ENCODE data around the gene ATG16L2. TPM values are rescaled to one million over a fixed set of nuclear protein-coding genes. Genes with fewer than 3 reads are reported as not detected.

The ATG16L2 gene
- total RNA-seq, result 3.5 and 5.2 TPM in 2 replicates

- peak; percentile 90 to 91 for DNase-seq (ENCODE audit: low read depth in 2 of 2)
Observed at GRCh38 chr11:72814286-72815109, at the start of gene ATG16L2. TSS of gene ATG16L2 (plus strand) at chr11:72814411. CDS start at chr11:72814446, 35 bp downstream.

- DNase-seq (ENCODE audit: low read depth in 2 of 2), result no peak
Observed at GRCh38 chr11:72764503-72764902, 49.7 kb upstream of the ATG16L2 start.

GRCh38 chr11:72766152-72766902 lies 47.9 kb upstream of the ATG16L2 start:
- DNase-seq (ENCODE audit: low read depth in 2 of 2), result no peak

GRCh38 chr11:72767203-72768062 lies 46.8 kb upstream of the ATG16L2 start:
- DNase-seq (ENCODE audit: low read depth in 2 of 2), result no peak

DNA sequence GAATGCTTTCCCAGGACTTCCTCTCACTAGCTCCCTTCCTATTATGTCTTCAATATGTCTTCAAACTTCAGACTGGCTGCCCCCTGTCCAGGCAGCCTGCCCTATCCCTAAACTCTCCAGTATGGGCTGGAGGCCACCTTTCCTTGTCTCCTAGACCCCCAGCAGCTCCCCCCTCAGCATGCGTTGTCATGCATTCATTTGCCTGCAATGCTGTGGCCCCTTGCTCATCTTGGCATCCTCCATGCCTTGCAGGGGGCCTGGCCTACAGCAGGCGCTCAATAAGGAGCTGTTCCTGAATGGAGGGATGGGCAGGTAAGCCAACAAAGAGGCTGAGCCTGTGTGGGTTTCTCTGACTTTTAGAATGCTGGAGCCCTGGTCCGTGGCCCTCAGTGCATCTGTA lies 45.6 kb upstream of the ATG16L2 start:
- DNase-seq (ENCODE audit: low read depth in 2 of 2), result no peak

GRCh38 chr11:72769680-72770079 lies 44.5 kb upstream of the ATG16L2 start:
- DNase-seq (ENCODE audit: low read depth in 2 of 2), result no peak

- no peak for DNase-seq (ENCODE audit: low read depth in 2 of 2)
Observed at GRCh38 chr11:72770799-72771198, 43.4 kb upstream of the ATG16L2 start.

- DNase-seq (ENCODE audit: low read depth in 2 of 2), result peak in 1 of 2 donors; percentile 39
Observed at GRCh38 chr11:72771507-72771906, 42.7 kb upstream of the ATG16L2 start.

DNA sequence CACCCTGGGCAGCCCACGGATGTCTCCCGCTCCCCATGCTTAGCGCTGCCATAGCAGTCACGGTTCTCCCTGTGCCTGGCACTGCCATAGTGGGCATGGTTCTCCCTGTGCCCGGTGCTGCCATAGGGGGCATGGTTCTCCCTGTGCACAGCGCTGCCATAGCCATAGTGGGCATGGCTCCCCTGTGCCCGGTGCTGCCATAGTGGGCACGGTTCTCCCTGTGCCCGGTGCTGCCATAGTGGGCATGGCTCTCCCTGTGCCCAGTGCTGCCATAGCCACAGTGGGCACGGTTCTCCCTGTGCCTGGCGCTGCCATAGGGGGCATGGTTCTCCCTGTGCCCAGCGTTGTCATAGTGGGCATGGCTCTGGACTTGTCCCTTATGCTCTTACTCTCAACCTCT lies 42.2 kb upstream of the ATG16L2 start:
- no peak for DNase-seq (ENCODE audit: low read depth in 2 of 2)

DNA sequence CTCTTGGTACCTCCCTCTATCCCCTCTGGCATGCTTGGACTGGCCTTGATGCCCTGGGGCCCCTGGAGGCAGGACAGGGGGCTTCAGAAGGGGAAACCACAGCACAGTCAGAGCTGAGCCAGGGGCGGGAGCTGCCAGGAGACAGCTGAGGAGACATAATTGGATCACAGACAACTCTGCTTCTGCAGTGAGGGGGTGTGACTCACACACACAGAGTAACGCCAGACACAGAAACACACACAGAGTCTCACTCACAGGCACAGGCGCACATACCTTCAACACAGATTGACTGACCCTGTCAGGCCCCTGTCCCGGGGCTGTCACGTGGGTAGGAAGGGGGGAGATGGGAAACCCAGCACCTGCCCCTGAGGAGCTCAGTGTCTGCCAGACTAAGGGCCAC lies 40.9 kb upstream of the ATG16L2 start:
- peak; percentile 42 to 78 for DNase-seq (ENCODE audit: low read depth in 2 of 2)

- no peak for DNase-seq (ENCODE audit: low read depth in 2 of 2)
Observed at GRCh38 chr11:72773696-72774095, 40.5 kb upstream of the ATG16L2 start.

DNA sequence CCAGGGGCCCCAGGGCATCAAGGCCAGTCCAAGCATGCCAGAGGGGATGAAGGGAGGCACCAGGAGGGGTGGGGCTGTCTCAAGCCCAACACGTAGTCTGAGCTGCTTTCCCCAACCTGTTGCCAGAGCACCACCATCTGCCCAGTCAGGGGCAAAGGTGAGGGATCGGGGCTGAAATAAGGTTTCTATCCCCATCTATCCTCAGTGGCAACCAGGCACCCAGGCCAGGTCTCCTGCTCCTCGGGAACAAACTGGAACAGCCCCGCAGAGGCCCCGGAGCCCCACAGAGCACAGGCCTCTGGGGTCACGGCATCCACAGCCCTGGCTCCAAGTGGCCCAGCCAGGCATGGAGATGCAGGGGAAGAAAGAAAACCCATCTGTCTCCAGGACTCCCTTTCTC lies 39.7 kb upstream of the ATG16L2 start:
- no peak for DNase-seq (ENCODE audit: low read depth in 2 of 2)

DNA sequence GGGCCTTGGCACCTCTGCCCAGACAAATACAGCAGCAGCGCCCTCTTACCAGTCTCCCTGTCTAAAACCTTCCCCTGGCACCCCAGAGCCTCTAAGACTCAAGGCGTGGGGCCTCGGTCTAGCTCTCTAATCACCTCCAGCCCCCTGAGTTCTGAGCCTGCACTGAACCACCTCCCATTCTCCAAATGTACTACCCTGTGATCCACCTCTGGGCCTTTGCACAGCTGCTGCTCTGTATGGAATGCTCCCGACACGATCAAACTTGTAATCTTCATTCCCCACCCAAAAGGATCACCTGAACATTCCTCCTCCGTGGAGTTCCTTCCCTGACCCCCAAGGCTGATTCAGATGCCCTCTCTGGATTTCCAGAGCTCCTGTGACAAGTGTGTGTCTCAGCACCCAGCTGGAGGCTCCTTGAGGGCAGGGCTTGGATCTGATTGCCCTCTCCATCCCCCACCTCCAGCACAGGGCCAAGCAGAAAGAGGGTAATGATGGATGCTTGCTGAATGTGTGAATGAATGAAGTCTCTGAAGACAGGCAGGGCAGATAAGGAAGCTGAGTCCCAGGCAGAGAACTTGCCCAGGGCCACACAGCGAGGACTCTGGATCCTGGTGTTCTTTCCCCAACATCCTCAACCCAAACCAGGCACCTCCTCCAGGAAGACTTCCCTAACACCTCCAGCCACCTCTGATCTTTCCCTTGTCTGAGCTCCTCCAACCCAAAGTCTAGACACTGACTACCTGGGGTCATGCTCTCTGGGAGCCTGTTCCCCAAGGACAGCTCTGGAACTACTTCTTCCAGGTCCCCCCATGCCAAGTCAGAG lies 38.7 kb upstream of the ATG16L2 start:
- no peak for DNase-seq (ENCODE audit: low read depth in 2 of 2)

DNA sequence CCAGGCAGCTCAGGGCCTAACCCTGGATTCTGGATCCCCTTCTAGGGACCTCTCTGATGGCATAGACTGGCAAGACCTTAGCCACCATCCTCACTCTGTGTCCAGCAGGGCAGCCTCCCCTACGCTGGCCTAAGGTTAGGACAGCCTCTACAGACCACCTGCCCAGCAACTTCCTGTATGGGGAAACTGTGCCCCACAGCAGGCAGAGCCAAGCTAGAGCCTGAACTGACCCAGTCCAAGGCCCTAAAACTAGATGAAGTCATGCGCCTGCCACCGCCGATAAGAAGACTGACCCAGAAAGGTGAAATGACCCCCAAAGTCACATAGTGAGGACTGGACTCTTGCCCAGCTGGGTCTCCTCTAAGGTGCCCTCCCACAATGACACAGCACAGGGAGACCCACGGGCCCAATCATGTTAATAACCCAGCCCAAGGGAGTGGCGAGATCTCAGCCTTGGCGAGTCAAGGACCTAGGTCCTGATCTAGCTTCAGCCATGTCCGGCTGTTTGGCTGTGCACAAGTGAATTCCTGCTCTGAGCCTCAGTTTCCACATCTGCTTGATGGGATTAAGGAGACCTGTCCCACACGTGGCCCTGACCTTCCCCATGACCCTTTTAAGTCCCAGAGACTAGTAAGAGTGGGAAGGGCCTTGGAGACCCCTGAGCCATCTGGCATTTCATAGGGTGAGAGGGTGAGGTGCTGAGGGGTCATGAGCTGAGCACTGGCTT lies 37.9 kb upstream of the ATG16L2 start:
- no peak for DNase-seq (ENCODE audit: low read depth in 2 of 2)

- peak in 1 of 2 donors; percentile 34 for DNase-seq (ENCODE audit: low read depth in 2 of 2)
Observed at GRCh38 chr11:72776844-72777754, 37.1 kb upstream of the ATG16L2 start.

DNA sequence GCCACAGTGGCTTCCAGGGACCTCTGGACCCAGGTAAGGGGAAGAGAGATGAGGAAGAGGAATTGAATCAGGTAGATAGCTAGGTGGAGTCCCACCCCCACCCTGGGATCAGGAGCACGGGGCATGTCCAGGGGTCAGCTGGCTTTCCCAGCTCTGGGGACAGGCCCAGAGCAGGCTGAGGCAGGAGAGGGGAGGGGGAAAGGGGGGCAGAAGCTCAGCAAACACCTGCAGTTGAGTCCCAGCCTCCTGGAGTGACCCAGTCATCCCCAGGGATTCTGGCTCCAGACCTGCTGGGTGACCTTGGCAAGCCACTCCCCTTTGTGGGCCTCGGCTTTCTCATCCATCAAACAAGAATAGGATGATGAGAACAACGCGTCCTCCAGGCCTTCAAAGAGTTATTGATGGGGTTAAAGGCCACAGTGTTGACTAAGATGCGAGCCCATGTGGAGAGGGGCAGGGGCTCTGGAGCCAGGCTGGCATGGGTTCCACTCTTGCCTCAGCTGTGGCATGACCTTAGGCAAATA lies 36.4 kb upstream of the ATG16L2 start:
- DNase-seq (ENCODE audit: low read depth in 2 of 2), result no peak

DNA sequence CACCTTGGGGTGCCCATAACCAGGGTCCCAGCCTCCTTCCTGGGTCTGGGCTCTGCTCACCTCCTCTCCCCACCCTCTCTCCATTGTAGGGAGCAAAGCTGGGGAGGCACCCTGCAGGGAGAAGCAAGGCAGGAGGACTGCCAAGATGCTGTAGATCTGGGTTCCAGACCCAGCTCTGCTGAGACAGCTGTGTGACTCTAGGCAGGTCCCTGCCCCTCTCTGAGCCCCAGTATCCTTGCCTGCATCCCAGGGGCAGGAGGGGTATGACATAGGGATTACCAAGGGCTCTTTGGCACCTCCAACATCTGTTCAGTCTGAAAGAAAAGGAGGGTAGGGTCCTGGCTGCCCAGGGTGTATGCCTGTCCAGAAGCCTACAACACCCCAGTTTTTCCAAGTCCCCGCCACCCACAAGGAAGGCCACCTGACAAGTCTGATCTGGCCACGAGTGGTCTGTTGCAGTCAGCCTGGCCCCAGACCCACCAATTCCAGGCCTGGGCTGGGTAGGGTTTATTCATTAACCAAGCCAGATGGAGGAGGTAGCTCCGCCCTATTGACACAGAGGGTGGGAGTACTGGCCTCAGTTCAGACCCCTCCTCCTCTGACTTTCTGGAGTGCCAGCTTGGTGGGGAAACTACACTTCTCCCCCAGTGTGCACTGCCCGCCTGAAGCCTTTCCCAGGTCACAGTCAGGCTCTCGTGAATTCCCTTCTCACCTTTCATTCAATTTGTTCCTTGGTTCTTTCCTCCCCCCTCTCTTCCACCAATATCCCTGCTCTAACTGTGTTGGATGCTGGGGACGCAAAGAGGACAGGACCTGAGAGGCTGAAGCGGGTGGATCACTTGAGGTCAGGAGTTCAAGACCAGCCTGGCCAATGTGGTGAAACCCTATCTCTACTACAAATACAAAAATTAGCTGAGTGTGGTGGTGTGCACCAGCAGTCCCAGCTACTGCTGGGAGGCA lies 35.4 kb upstream of the ATG16L2 start:
- no peak for DNase-seq (ENCODE audit: low read depth in 2 of 2)

Measured in lung microvascular endothelial cell (primary cell).